SK-N-SH treated with all-trans-retinoic acid at 6 μM for 48 hours (cell line): ENCODE results near the gene SMIM13.

ENCODE experiments used
- ATAC-seq: fragments of 200-7000 bp; cut with Tn5 transposase; 3 replicates; pipeline ENCODE4 v1.9.1; 2020; ENCODE audit warnings: mild to moderate bottlenecking, moderate library complexity
- ARNTL ChIP-seq: fragments of 450-650 bp; formaldehyde crosslinking; IDR thresholded peaks from 2 replicates; pipeline ENCODE4 v1.5.0; 2020; ENCODE audit warnings: low read depth, mild to moderate bottlenecking, moderate library complexity, borderline replicate concordance
- BACH2 ChIP-seq: fragments of 250-450 bp; sonication (Bioruptor Pico); IDR thresholded peaks from 2 replicates; pipeline ENCODE4 v1.9.0; 2021; ENCODE audit warnings: mild to moderate bottlenecking, borderline replicate concordance
- CSDC2 ChIP-seq: fragments of 250-450 bp; sonication (Bioruptor Pico); IDR thresholded peaks from 2 replicates; pipeline ENCODE4 v1.5.0; 2020; ENCODE audit warnings: mild to moderate bottlenecking, moderate library complexity
- CSRNP3 ChIP-seq: fragments of 250-450 bp; sonication (Bioruptor Pico); IDR thresholded peaks from 2 replicates; pipeline ENCODE4 v1.5.1; 2021; ENCODE audit warnings: mild to moderate bottlenecking, moderate library complexity
- ESRRG ChIP-seq: fragments of 250-450 bp; sonication (Bioruptor Pico); IDR thresholded peaks from 2 replicates; pipeline ENCODE4 v1.6.1; 2021; ENCODE audit warnings: mild to moderate bottlenecking
- GLIS3 ChIP-seq: fragments of 250-450 bp; sonication (Bioruptor Pico); IDR thresholded peaks from 2 replicates; pipeline ENCODE4 v1.5.0; 2020; ENCODE audit warnings: mild to moderate bottlenecking, moderate library complexity
- PPARA ChIP-seq: fragments of 250-450 bp; sonication (Bioruptor Pico); IDR thresholded peaks from 2 replicates; pipeline ENCODE4 v1.5.0; 2020; ENCODE audit warnings: mild to moderate bottlenecking, borderline replicate concordance
- RARB ChIP-seq: fragments of 250-450 bp; sonication (Bioruptor Pico); IDR thresholded peaks from 2 replicates; pipeline ENCODE4 v1.8.0; 2021; ENCODE audit warnings: mild to moderate bottlenecking, moderate library complexity
- SNAI2 ChIP-seq: fragments of 250-450 bp; sonication (Bioruptor Pico); IDR thresholded peaks from 2 replicates; pipeline ENCODE4 v1.5.0; 2020; ENCODE audit warnings: mild to moderate bottlenecking, moderate library complexity
- TCF4 ChIP-seq: fragments of 250-450 bp; sonication (Bioruptor Pico); IDR thresholded peaks from 2 replicates; pipeline ENCODE4 v1.8.0; 2021; ENCODE audit warnings: mild to moderate bottlenecking, moderate library complexity, borderline replicate concordance
- TOX ChIP-seq: fragments of 250-450 bp; sonication (Bioruptor Pico); IDR thresholded peaks from 2 replicates; pipeline ENCODE4 v1.8.0; 2021; ENCODE audit warnings: mild to moderate bottlenecking, moderate library complexity, borderline replicate concordance
- TSHZ2 ChIP-seq: fragments of 250-450 bp; sonication (Bioruptor Pico); IDR thresholded peaks from 2 replicates; pipeline ENCODE4 v1.5.0; 2020; ENCODE audit warnings: mild to moderate bottlenecking, moderate library complexity
- ZC3H10 ChIP-seq: fragments of 250-450 bp; sonication (Bioruptor Pico); IDR thresholded peaks from 2 replicates; pipeline ENCODE4 v1.5.1; 2021; ENCODE audit warnings: mild to moderate bottlenecking, moderate library complexity
- ZFP3 ChIP-seq: fragments of 250-450 bp; sonication (Bioruptor Pico); IDR thresholded peaks from 2 replicates; pipeline ENCODE4 v1.5.0; 2020; ENCODE audit warnings: mild to moderate bottlenecking, moderate library complexity
- ZFP30 ChIP-seq: fragments of 450-650 bp; formaldehyde crosslinking; IDR thresholded peaks from 2 replicates; pipeline ENCODE4 v1.5.0; 2022; ENCODE audit warnings: mild to moderate bottlenecking, moderate library complexity
- ZNF70 ChIP-seq: fragments of 450-650 bp; formaldehyde crosslinking; IDR thresholded peaks from 2 replicates; pipeline ENCODE4 v1.5.0; 2020; ENCODE audit warnings: mild to moderate bottlenecking, moderate library complexity
- ZNF8 ChIP-seq: fragments of 450-650 bp; formaldehyde crosslinking; IDR thresholded peaks from 2 replicates; pipeline ENCODE4 v1.5.0; 2020; ENCODE audit warnings: mild to moderate bottlenecking, moderate library complexity
- TF ChIP-seq, protein P1 (sequence below): fragments of 250-450 bp; sonication (Bioruptor Pico); IDR thresholded peaks from 2 replicates; pipeline ENCODE4 v1.8.0; 2020; ENCODE audit warnings: mild to moderate bottlenecking, moderate library complexity, borderline replicate concordance
- TF ChIP-seq, protein P2 (sequence below): fragments of 250-450 bp; sonication (Bioruptor Pico); IDR thresholded peaks from 2 replicates; pipeline ENCODE4 v1.8.0; 2021; ENCODE audit warnings: low read depth, mild to moderate bottlenecking, moderate library complexity, borderline replicate concordance

SMIM13 gene

GRCh38 chr6:11110921-11111768 lies 17.5 kb downstream of the SMIM13 start, which contains the start of gene ERVFRD-1:
Gene ERVFRD-1 (minus strand): TSS chr6:11111725. CDS start chr6:11105310, 6,415 bp downstream.
- TF ChIP-seq ZC3H10 (CRISPR knock-in tag) (no peak), TCF4 (no peak), ZNF8 (no peak), ZFP30 (CRISPR knock-in tag) (no peak), TSHZ2 (no peak), GLIS3 (CRISPR knock-in tag) (no peak), ESRRG (CRISPR knock-in tag) (no peak), RARB (CRISPR knock-in tag) (no peak), BACH2 (CRISPR knock-in tag) (no peak), ARNTL (no peak)
- TF ChIP-seq, protein P1, sequence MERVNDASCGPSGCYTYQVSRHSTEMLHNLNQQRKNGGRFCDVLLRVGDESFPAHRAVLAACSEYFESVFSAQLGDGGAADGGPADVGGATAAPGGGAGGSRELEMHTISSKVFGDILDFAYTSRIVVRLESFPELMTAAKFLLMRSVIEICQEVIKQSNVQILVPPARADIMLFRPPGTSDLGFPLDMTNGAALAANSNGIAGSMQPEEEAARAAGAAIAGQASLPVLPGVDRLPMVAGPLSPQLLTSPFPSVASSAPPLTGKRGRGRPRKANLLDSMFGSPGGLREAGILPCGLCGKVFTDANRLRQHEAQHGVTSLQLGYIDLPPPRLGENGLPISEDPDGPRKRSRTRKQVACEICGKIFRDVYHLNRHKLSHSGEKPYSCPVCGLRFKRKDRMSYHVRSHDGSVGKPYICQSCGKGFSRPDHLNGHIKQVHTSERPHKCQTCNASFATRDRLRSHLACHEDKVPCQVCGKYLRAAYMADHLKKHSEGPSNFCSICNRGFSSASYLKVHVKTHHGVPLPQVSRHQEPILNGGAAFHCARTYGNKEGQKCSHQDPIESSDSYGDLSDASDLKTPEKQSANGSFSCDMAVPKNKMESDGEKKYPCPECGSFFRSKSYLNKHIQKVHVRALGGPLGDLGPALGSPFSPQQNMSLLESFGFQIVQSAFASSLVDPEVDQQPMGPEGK (CRISPR knock-in tag): no peak
- TF ChIP-seq, protein P2, sequence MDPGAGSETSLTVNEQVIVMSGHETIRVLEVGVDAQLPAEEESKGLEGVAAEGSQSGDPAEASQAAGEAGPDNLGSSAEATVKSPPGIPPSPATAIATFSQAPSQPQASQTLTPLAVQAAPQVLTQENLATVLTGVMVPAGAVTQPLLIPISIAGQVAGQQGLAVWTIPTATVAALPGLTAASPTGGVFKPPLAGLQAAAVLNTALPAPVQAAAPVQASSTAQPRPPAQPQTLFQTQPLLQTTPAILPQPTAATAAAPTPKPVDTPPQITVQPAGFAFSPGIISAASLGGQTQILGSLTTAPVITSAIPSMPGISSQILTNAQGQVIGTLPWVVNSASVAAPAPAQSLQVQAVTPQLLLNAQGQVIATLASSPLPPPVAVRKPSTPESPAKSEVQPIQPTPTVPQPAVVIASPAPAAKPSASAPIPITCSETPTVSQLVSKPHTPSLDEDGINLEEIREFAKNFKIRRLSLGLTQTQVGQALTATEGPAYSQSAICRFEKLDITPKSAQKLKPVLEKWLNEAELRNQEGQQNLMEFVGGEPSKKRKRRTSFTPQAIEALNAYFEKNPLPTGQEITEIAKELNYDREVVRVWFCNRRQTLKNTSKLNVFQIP (CRISPR knock-in tag): no peak
- TF ChIP-seq, all 23 proteins: peak for 0

GRCh38 chr6:11111769-11112437 lies 18.3 kb downstream of the SMIM13 start:
- TF ChIP-seq PPARA (CRISPR knock-in tag) (no peak), ARNTL (no peak), TSHZ2 (no peak), TOX (CRISPR knock-in tag) (no peak), GLIS3 (CRISPR knock-in tag) (no peak), TCF4 (no peak), CSRNP3 (CRISPR knock-in tag) (no peak), ZFP3 (CRISPR knock-in tag) (no peak)
- no peak for ATAC-seq

More at GRCh38 chr6:11110921-11111768, 17.5 kb downstream of the SMIM13 start, which contains the start of gene ERVFRD-1:
- ATAC-seq: no peak

DNA sequence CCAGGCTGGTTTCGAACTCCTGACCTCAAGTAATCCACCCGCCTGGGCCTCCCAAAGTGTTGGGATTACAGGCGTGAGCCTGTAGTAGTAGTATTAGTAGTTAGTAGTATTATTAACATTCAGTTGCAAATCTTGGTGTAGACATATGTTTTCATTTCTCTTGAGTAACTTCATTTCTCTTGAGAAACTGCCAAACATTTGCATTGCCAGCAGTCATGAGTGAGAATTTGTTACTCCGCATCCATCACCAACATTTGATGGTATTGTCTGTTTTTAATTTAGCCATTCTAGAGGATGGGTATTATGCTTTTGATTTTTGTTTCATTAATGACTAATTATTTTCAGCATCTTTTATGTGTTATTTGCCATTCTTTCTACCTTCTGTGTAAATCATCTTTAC lies 19.4 kb downstream of the SMIM13 start:
- TF ChIP-seq SNAI2 (CRISPR knock-in tag) (no peak), ZNF70 (no peak), CSDC2 (CRISPR knock-in tag) (no peak), ZNF8 (no peak), ZFP3 (CRISPR knock-in tag) (no peak), GLIS3 (CRISPR knock-in tag) (no peak), CSRNP3 (CRISPR knock-in tag) (no peak), ARNTL (no peak), ZC3H10 (CRISPR knock-in tag) (no peak), BACH2 (CRISPR knock-in tag) (no peak), RARB (CRISPR knock-in tag) (no peak)
- ATAC-seq: no peak

DNA sequence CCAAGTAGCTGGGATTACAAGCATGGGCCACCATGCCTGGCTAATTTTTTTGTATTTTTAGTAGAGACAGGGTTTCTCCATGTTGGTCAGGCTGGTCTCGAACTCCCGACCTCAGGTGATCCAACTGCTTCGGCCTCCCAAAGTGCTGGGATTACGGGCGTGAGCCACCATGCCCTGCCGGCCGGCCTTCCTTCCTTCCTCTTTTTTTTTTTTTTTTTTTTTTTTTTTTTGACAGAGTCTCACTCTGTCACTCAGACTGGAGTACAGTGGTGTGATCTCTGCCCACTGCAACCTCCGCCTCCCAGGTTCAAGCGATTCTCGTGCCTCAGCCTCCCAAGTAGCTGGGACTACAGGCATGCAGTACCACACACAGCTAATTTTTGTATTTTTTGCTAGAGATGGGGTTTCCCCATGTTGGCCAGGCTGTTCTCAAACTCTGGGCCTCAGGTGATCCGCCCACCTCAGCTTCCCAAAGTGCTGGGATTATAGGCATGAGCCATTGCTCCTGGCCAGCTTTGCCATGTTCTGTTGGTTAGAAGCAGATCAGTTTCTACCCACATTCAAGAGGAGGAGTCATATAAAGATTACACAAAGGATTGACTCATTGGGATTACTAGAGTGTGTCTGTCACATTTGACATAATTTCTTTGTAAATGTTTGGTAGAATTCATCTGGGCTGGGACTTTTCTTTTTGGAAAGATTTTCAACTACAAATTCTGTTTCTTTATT lies 22.3 kb downstream of the SMIM13 start:
- ATAC-seq: peak; percentile 46; the same call in 2 of the 3 replicates
